Astrocyte of the spinal cord (primary cell): Measurements from ENCODE around the gene SHISA7.

Experiments
- DNase-seq: peaks from one replicate; pipeline ENCODE4 v3.0.0; 2011; ENCODE audit warnings: low read depth, low spot score
- H3K4me3 ChIP-seq: 2 replicates; pipeline ENCODE4 v1.5.1; 2011; ENCODE audit warnings: low read depth, mild to moderate bottlenecking, low read length, moderate library complexity
- CTCF ChIP-seq: IDR thresholded peaks from 2 replicates; pipeline ENCODE4 v1.5.1; 2012; ENCODE audit warnings: low read depth, mild to moderate bottlenecking, low read length, inconsistent platforms
- in situ Hi-C: cut with HindIII; loops from 2 replicates; pipeline ENCODE4 v1.10.0; 2017; ENCODE audit warnings: low sequenced_read_pairs

SHISA7 gene

DNA sequence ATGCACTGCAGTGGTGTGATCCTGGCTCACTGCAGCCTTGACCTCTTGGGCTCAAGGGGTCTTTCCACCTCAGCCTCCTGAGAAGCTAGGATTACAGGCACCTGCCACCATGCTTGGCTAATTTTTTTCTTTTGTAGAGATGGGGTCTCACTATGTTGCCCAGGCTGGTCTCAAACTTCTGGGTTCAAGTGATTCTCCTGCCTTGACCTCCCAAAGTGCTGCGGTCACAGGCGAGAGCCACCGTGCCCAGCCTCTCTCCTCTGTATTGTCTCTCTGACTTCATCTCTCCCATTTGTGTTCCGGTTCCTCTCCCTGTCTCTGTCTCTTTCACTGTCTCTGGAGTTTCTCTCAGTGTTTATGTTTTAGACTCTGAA, 23.1 kb upstream of the SHISA7 start:
- no peak for TF ChIP-seq CTCF
- in situ Hi-C loops, result no loop called here
- no peak overlapping the region for H3K4me3 ChIP-seq
- no peak for DNase-seq

GRCh38 chr19:55465460-55466240, 22.6 kb upstream of the SHISA7 start:
- no peak for DNase-seq
- in situ Hi-C loops, result no loop called here
- TF ChIP-seq CTCF, result no peak
- no peak overlapping the region for H3K4me3 ChIP-seq

DNA sequence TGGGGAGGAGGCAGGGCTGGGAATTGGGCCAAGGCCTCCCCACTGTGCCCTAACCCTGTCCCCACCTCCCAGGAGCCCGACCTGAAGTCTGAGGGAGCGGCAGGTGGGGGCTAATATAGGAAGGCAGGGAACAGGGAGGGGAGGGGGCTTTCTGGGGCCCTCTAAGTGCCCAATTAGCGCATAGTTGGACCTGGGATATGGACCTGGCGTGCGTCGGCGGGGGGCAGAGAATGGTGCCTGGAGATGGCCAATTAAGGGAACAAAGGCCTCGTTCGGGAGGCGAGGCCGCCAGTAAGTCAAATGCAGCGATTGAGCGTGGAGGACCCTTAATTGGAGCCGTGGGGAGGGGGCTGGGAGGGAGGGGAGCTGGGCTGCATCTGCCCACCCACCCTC, 21.6 kb upstream of the SHISA7 start, which contains the start of gene C19orf85:
Gene C19orf85 (minus strand): TSS at position 90 of the 393 bp plus-strand sequence. CDS start 197 bp downstream, outside the sequence.
- TF ChIP-seq CTCF, result no peak
- in situ Hi-C loops, result no loop called here
- no peak within 1 kb of the TSS for H3K4me3 ChIP-seq
- DNase-seq, result no peak

DNA sequence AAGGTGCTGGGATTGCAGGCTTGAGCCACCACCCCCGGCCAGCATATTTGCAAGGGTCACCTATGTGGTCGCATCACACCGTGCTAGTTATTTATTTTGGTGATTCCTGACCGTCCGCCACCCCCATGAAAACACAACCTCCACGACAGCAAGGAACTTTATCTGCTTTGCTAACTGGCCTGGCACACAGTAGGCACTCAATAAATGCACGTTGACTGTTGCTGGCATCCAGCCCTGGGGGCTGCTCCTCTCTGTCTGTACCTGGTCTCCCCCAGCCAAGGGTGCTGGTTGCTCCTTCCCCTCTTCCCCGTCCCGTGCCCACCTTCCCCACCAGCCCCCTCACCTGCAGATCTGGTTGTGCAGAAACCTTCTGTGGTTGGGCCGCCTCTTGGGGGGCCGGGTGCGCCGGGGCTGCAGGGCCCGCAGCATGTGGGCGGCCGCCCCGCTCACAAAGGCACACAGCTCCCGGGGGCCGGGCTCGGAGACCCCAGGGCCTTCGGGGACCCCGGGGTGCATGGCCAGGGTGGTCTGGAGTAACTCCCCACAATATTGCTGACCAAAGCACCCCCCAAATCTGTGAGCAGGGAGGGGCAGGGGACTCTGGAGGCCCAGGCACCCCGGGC, 21.1 kb upstream of the SHISA7 start:
- no peak for TF ChIP-seq CTCF
- in situ Hi-C loops, result no loop called here
- no peak for DNase-seq
- no peak overlapping the region for H3K4me3 ChIP-seq

- no peak for DNase-seq
- no peak for TF ChIP-seq CTCF
- H3K4me3 ChIP-seq, result no peak overlapping the region
- in situ Hi-C loops, result no loop called here
Measured at GRCh38 chr19:55463583-55464031, 20.5 kb upstream of the SHISA7 start.

- in situ Hi-C loops, result no loop called here
- no peak overlapping the region for H3K4me3 ChIP-seq
- no peak for TF ChIP-seq CTCF
- no peak for DNase-seq
Measured at GRCh38 chr19:55462722-55463121, 19.6 kb upstream of the SHISA7 start.
